GM18498 (cell line): ENCODE results near the gene WDR70.
"Not testable (repeated sequence)": the region's sequence is repeated elsewhere in the genome, so short reads cannot be mapped to it uniquely, and the experiment has no call there.

Source experiments
- ATAC-seq: cut with Tn5 transposase; IDR thresholded peaks from one replicate; pipeline ENCODE4 v1.9.1; 2021; ENCODE audit warnings: mild to moderate bottlenecking, moderate library complexity; ENCODE audit not compliant: unreplicated experiment

Gene WDR70

GRCh38 chr5:37568018-37568753 lies 189.1 kb downstream of the WDR70 start:
- ATAC-seq: no peak

GRCh38 chr5:37568893-37569292 lies 189.8 kb downstream of the WDR70 start:
- ATAC-seq: no peak

- no peak for ATAC-seq
Measured at GRCh38 chr5:37569466-37569865, 190.3 kb downstream of the WDR70 start.

GRCh38 chr5:37570597-37570996 lies 191.5 kb downstream of the WDR70 start:
- ATAC-seq: no peak

GRCh38 chr5:37571985-37572384 lies 192.9 kb downstream of the WDR70 start:
- ATAC-seq: no peak

- ATAC-seq: no peak
Measured at GRCh38 chr5:37575541-37576489, 196.7 kb downstream of the WDR70 start.

- ATAC-seq: no peak
Measured at GRCh38 chr5:37576552-37576951, 197.4 kb downstream of the WDR70 start.

GRCh38 chr5:37578176-37578575 lies 199.1 kb downstream of the WDR70 start:
- no peak for ATAC-seq

- no peak for ATAC-seq
Measured at GRCh38 chr5:37580106-37580505, 201.0 kb downstream of the WDR70 start.

- ATAC-seq: no peak
Measured at GRCh38 chr5:37582202-37582601, 203.1 kb downstream of the WDR70 start.

- ATAC-seq: not testable (repeated sequence)
Measured at GRCh38 chr5:37593292-37593691, 214.2 kb downstream of the WDR70 start.

GRCh38 chr5:37594864-37595263 lies 215.7 kb downstream of the WDR70 start:
- not testable (repeated sequence) for ATAC-seq

- ATAC-seq: no peak
Measured at GRCh38 chr5:37598733-37599132, 219.6 kb downstream of the WDR70 start.

GRCh38 chr5:37601163-37601562 lies 222.0 kb downstream of the WDR70 start:
- ATAC-seq: no peak

GRCh38 chr5:37603072-37603471 lies 224.0 kb downstream of the WDR70 start:
- ATAC-seq: no peak

GRCh38 chr5:37604290-37604689 lies 225.2 kb downstream of the WDR70 start:
- no peak for ATAC-seq

- no peak for ATAC-seq
Measured at GRCh38 chr5:37606148-37606547, 227.0 kb downstream of the WDR70 start.

GRCh38 chr5:37606632-37607248 lies 227.6 kb downstream of the WDR70 start:
- ATAC-seq: no peak

- no peak for ATAC-seq
Measured at GRCh38 chr5:37615184-37615583, 236.1 kb downstream of the WDR70 start.

GRCh38 chr5:37619353-37619752 lies 240.2 kb downstream of the WDR70 start:
- no peak for ATAC-seq

- ATAC-seq: not testable (repeated sequence)
Measured at GRCh38 chr5:37622354-37622753, 243.2 kb downstream of the WDR70 start.
